ENCODE measurements around the gene NPC2.

Gene NPC2

GRCh38 chr14:74442757-74443156, 50.3 kb downstream of the NPC2 start:
- no peaks in the 10 kb centered on the region for H3K4me1 ChIP-seq (ENCODE audit: insufficient read depth, low read length, poor library complexity, severe bottlenecking)
- no peak overlapping the region for H3K4me3 ChIP-seq (ENCODE audit: low read length, poor library complexity, severe bottlenecking)
- no peak overlapping the region for H2AFZ ChIP-seq (ENCODE audit: low read length)
- no peaks in the 10 kb centered on the region for H3K79me2 ChIP-seq (ENCODE audit: insufficient read depth, low read length)
- no peak overlapping the region for H3K4me2 ChIP-seq (ENCODE audit: low read depth, low read length, poor library complexity, severe bottlenecking)
- no peak overlapping the region for H3K9ac ChIP-seq (ENCODE audit: low read depth, low read length, poor library complexity, severe bottlenecking)
- H4K20me1 ChIP-seq (ENCODE audit: insufficient read depth, low read length, poor library complexity, severe bottlenecking): no peaks in the 10 kb centered on the region
- no peaks in the 10 kb centered on the region for H3K36me3 ChIP-seq (ENCODE audit: insufficient read depth, low read length)
- no peaks in the 10 kb centered on the region for H3F3A ChIP-seq (ENCODE audit: low read depth)
- TF ChIP-seq CTCF (conservative IDR thresholded peaks at IDR 0.05; ENCODE audit: low read length) (no peak), EZH2phosphoT487 (IDR thresholded peaks at IDR 0.05; ENCODE audit: borderline replicate concordance) (no peak)
- H3K27me3 ChIP-seq (ENCODE audit: insufficient read depth, low read length, poor library complexity, severe bottlenecking): no peaks in the 10 kb centered on the region
- no peaks in the 10 kb centered on the region for H3K9me2 ChIP-seq (replicated peaks; ENCODE audit: low read depth, low read length)
- no peaks in the 10 kb centered on the region for H3K9me3 ChIP-seq (ENCODE audit: insufficient read depth, low read depth, low read length)

- no peaks in the 10 kb centered on the region for H3K9me2 ChIP-seq (replicated peaks; ENCODE audit: low read depth, low read length)
- TF ChIP-seq CTCF (conservative IDR thresholded peaks at IDR 0.05; ENCODE audit: low read length) (no peak), EZH2phosphoT487 (IDR thresholded peaks at IDR 0.05; ENCODE audit: borderline replicate concordance) (no peak)
- no peaks in the 10 kb centered on the region for H4K20me1 ChIP-seq (ENCODE audit: insufficient read depth, low read length, poor library complexity, severe bottlenecking)
- H3F3A ChIP-seq (ENCODE audit: low read depth): no peaks in the 10 kb centered on the region
- no peak overlapping the region for H3K4me3 ChIP-seq (ENCODE audit: low read length, poor library complexity, severe bottlenecking)
- H3K4me1 ChIP-seq (ENCODE audit: insufficient read depth, low read length, poor library complexity, severe bottlenecking): no peaks in the 10 kb centered on the region
- H3K4me2 ChIP-seq (ENCODE audit: low read depth, low read length, poor library complexity, severe bottlenecking): no peak overlapping the region
- no peaks in the 10 kb centered on the region for H3K27me3 ChIP-seq (ENCODE audit: insufficient read depth, low read length, poor library complexity, severe bottlenecking)
- H3K79me2 ChIP-seq (ENCODE audit: insufficient read depth, low read length): no peaks in the 10 kb centered on the region
- no peak overlapping the region for H3K9ac ChIP-seq (ENCODE audit: low read depth, low read length, poor library complexity, severe bottlenecking)
- no peaks in the 10 kb centered on the region for H3K9me3 ChIP-seq (ENCODE audit: insufficient read depth, low read depth, low read length)
- no peak overlapping the region for H2AFZ ChIP-seq (ENCODE audit: low read length)
- no peaks in the 10 kb centered on the region for H3K36me3 ChIP-seq (ENCODE audit: insufficient read depth, low read length)
Observed at GRCh38 chr14:74441113-74441512, 52.0 kb downstream of the NPC2 start.

- no peaks in the 10 kb centered on the region for H4K20me1 ChIP-seq (ENCODE audit: insufficient read depth, low read length, poor library complexity, severe bottlenecking)
- no peak overlapping the region for H2AFZ ChIP-seq (ENCODE audit: low read length)
- H3K79me2 ChIP-seq (ENCODE audit: insufficient read depth, low read length): no peaks in the 10 kb centered on the region
- TF ChIP-seq CTCF (conservative IDR thresholded peaks at IDR 0.05; ENCODE audit: low read length) (no peak), EZH2phosphoT487 (IDR thresholded peaks at IDR 0.05; ENCODE audit: borderline replicate concordance) (no peak)
- H3F3A ChIP-seq (ENCODE audit: low read depth): no peaks in the 10 kb centered on the region
- no peak overlapping the region for H3K4me3 ChIP-seq (ENCODE audit: low read length, poor library complexity, severe bottlenecking)
- H3K9me3 ChIP-seq (ENCODE audit: insufficient read depth, low read depth, low read length): no peaks in the 10 kb centered on the region
- no peaks in the 10 kb centered on the region for H3K9me2 ChIP-seq (replicated peaks; ENCODE audit: low read depth, low read length)
- no peaks in the 10 kb centered on the region for H3K27me3 ChIP-seq (ENCODE audit: insufficient read depth, low read length, poor library complexity, severe bottlenecking)
- H3K4me1 ChIP-seq (ENCODE audit: insufficient read depth, low read length, poor library complexity, severe bottlenecking): no peaks in the 10 kb centered on the region
- no peak overlapping the region for H3K9ac ChIP-seq (ENCODE audit: low read depth, low read length, poor library complexity, severe bottlenecking)
- H3K36me3 ChIP-seq (ENCODE audit: insufficient read depth, low read length): no peaks in the 10 kb centered on the region
- no peak overlapping the region for H3K4me2 ChIP-seq (ENCODE audit: low read depth, low read length, poor library complexity, severe bottlenecking)
Observed at GRCh38 chr14:74438351-74438915, 54.7 kb downstream of the NPC2 start.

All from Loucy (cell line).